Urinary bladder (tissue), 4 donors: ENCODE results near the gene OXSR1. TPM values are rescaled to one million over a fixed set of nuclear protein-coding genes. Genes with fewer than 3 reads are reported as not detected.
"Not testable (repeated sequence)": the region's sequence is repeated elsewhere in the genome, so short reads cannot be mapped to it uniquely, and the experiment has no call there.

Experiments used
- DNase-seq: peaks from one replicate; pipeline ENCODE4 v3.0.0-alpha.2; 2015; ENCODE audit errors: extremely low spot score
- H3K27ac ChIP-seq: one replicate; pipeline ENCODE4 v1.5.1; 2013; ENCODE audit warnings: low read depth, mild to moderate bottlenecking, moderate library complexity
- H3K36me3 ChIP-seq: one replicate; pipeline ENCODE4 v1.6.1; 2013; ENCODE audit warnings: mild to moderate bottlenecking, moderate library complexity; ENCODE audit not compliant: insufficient read depth
- H3K4me1 ChIP-seq: one replicate; pipeline ENCODE4 v1.6.1; 2013; ENCODE audit warnings: mild to moderate bottlenecking, moderate library complexity; ENCODE audit not compliant: insufficient read depth
- H3K4me3 ChIP-seq: one replicate; pipeline ENCODE4 v1.5.1; 2013; ENCODE audit warnings: low read depth, low read length
- WGBS: extraction: QIAGEN DNeasy Blood & Tissue Kit; methylation state at CpG from one replicate; pipeline ENCODE4 v1.1.7; 2013; 5-methylcytosine and 5-hydroxymethylcytosine counted together
- polyA plus RNA-seq: library from polyadenylated mRNA; stranded (reverse); fragments of 200-250 nt; gene quantifications from one replicate; pipeline ENCODE4 v1.2.3, GENCODE V29; 2013
- total RNA-seq: library from RNA; depleted of rRNA; stranded (reverse); fragments of >200 nt; gene quantifications from one replicate; pipeline ENCODE4 v1.2.3, GENCODE V29; 2014
- donor health status: healthy with polysubstance abuse.
- donor health status: healthy.

Gene OXSR1
- total and polyA plus RNA-seq, 2 donors: 24.4 to 52.2 TPM

GRCh38 chr3:38157595-38157994 lies 7.7 kb upstream of the OXSR1 start:
- H3K36me3 ChIP-seq: no peaks in the 10 kb centered on the region
- WGBS: 72% methylated on average over 3 of the region's 3 CpGs
- no peak overlapping the region for H3K27ac ChIP-seq
- no peaks in the 10 kb centered on the region for H3K4me1 ChIP-seq
- H3K4me3 ChIP-seq: no peak overlapping the region
- DNase-seq: no peak

- Histone ChIP-seq H3K4me1 (no peaks in the 10 kb centered on the region), H3K4me3 (no peak overlapping the region), H3K36me3 (no peaks in the 10 kb centered on the region), H3K27ac (no peak overlapping the region)
- 77% methylated on average over 5 of the region's 5 CpGs for WGBS
- no peak for DNase-seq
These were observed 6.9 kb upstream of the OXSR1 start for GRCh38 chr3:38158472-38158871.

GRCh38 chr3:38160704-38161103 lies 4.6 kb upstream of the OXSR1 start:
- H3K27ac ChIP-seq, H3K36me3 ChIP-seq, H3K4me3 ChIP-seq, H3K4me1 ChIP-seq, DNase-seq: not testable (repeated sequence)
- WGBS: 95% methylated on average over 11 of the region's 11 CpGs

GRCh38 chr3:38163117-38163840 lies 2.1 kb upstream of the OXSR1 start:
- no peak for DNase-seq
- peaks cover 2% of the 10 kb centered on the region for H3K4me1 ChIP-seq
- no peak overlapping the region for H3K4me3 ChIP-seq
- WGBS: 89% methylated on average over 12 of the region's 12 CpGs
- H3K27ac ChIP-seq: no peak overlapping the region
- H3K36me3 ChIP-seq: no peaks in the 10 kb centered on the region

- no peaks in the 10 kb centered on the region for H3K36me3 ChIP-seq
- DNase-seq: no peak
- 72% methylated on average over 24 of the region's 24 CpGs for WGBS
- H3K27ac ChIP-seq: peak overlapping the region; percentile 86
- peaks cover 2% of the 10 kb centered on the region for H3K4me1 ChIP-seq
- peak overlapping the region; percentile 40 for H3K4me3 ChIP-seq
These were observed 1.3 kb upstream of the OXSR1 start for GRCh38 chr3:38163841-38164642.

GRCh38 chr3:38164643-38164951 lies 740 bp upstream of the OXSR1 start:
- 2% methylated on average over 17 of the region's 17 CpGs for WGBS
- peaks cover 2% of the 10 kb centered on the region for H3K4me1 ChIP-seq
- peak overlapping the region; percentile 40 for H3K4me3 ChIP-seq
- no peak for DNase-seq
- H3K27ac ChIP-seq: peak overlapping the region; percentile 86
- no peaks in the 10 kb centered on the region for H3K36me3 ChIP-seq

GRCh38 chr3:38165722-38166387 lies 518 bp downstream of the OXSR1 start:
- DNase-seq: no peak
- peaks cover 2% of the 10 kb centered on the region for H3K4me1 ChIP-seq
- WGBS: under 1% methylated on average over 62 of the region's 62 CpGs

GRCh38 chr3:38167591-38167990 lies 2.3 kb downstream of the OXSR1 start:
- Histone ChIP-seq H3K4me1 (peaks cover 2% of the 10 kb centered on the region), H3K36me3 (no peaks in the 10 kb centered on the region), H3K4me3 (no peak overlapping the region), H3K27ac (no peak overlapping the region)
- 88% methylated on average over 4 of the region's 4 CpGs for WGBS
- no peak for DNase-seq

More at GRCh38 chr3:38165722-38166387, 518 bp downstream of the OXSR1 start:
- peak overlapping the region; percentile 78 for H3K4me3 ChIP-seq
- peak overlapping the region; percentile 99 for H3K27ac ChIP-seq
- no peaks in the 10 kb centered on the region for H3K36me3 ChIP-seq

GRCh38 chr3:38168151-38169026 lies 3.1 kb downstream of the OXSR1 start:
- no peak overlapping the region for H3K4me3 ChIP-seq
- H3K4me1 ChIP-seq: peaks cover 4% of the 10 kb centered on the region
- no peak overlapping the region for H3K27ac ChIP-seq
- no peak for DNase-seq
- H3K36me3 ChIP-seq: no peaks in the 10 kb centered on the region
- WGBS: 90% methylated on average over 4 of the region's 4 CpGs

- no peak for DNase-seq
- Histone ChIP-seq H3K4me3 (no peak overlapping the region), H3K4me1 (peaks cover 4% of the 10 kb centered on the region), H3K36me3 (no peaks in the 10 kb centered on the region), H3K27ac (no peak overlapping the region)
- WGBS: 72% methylated on average over 1 of the region's 1 CpG
These were observed 3.6 kb downstream of the OXSR1 start for GRCh38 chr3:38169027-38169317.

GRCh38 chr3:38170722-38171121 lies 5.4 kb downstream of the OXSR1 start:
- DNase-seq: no peak
- H3K4me3 ChIP-seq: no peak overlapping the region
- H3K27ac ChIP-seq: no peak overlapping the region
- WGBS: 87% methylated on average over 4 of the region's 4 CpGs
- no peaks in the 10 kb centered on the region for H3K36me3 ChIP-seq
- peaks cover 4% of the 10 kb centered on the region for H3K4me1 ChIP-seq

- WGBS: 88% methylated on average over 2 of the region's 2 CpGs
- Histone ChIP-seq H3K4me3 (no peak overlapping the region), H3K27ac (no peak overlapping the region), H3K36me3 (no peaks in the 10 kb centered on the region), H3K4me1 (peaks cover 1% of the 10 kb centered on the region)
- no peak for DNase-seq
These were observed 6.3 kb downstream of the OXSR1 start for GRCh38 chr3:38171622-38172021.

GRCh38 chr3:38173834-38174418 lies 8.6 kb downstream of the OXSR1 start:
- 91% methylated on average over 5 of the region's 5 CpGs for WGBS
- DNase-seq: no peak
- peaks cover 1% of the 10 kb centered on the region for H3K4me1 ChIP-seq

More at GRCh38 chr3:38173834-38174418, 8.6 kb downstream of the OXSR1 start:
- H3K4me3 ChIP-seq: no peak overlapping the region
- no peaks in the 10 kb centered on the region for H3K36me3 ChIP-seq
- no peak overlapping the region for H3K27ac ChIP-seq
